Chondrocyte (in vitro differentiated cells): ENCODE measurements around the gene PLEKHH1. TPM values are rescaled to one million over a fixed set of nuclear protein-coding genes. Genes with fewer than 3 reads are reported as not detected.

Experiments used
- DNase-seq: peaks from one replicate; pipeline ENCODE4 v3.0.0; 2021; ENCODE audit warnings: mixed read lengths, low spot score
- H3K27ac Mint-ChIP-seq: one replicate; pipeline ENCODE4 v1.8.0; 2021; ENCODE audit warnings: mild to moderate bottlenecking, moderate library complexity, mixed read lengths; ENCODE audit not compliant: unreplicated experiment
- H3K27me3 Mint-ChIP-seq: 2 replicates; pipeline ENCODE4 v1.8.0; 2021; ENCODE audit warnings: low read depth, mixed read lengths
- H3K36me3 Mint-ChIP-seq: 2 replicates; pipeline ENCODE4 v1.8.0; 2021; ENCODE audit warnings: low read depth, mixed read lengths
- H3K4me1 Mint-ChIP-seq: 2 replicates; pipeline ENCODE4 v1.8.0; 2021; ENCODE audit warnings: low read depth, mild to moderate bottlenecking, mixed read lengths
- H3K4me3 Mint-ChIP-seq: one replicate; pipeline ENCODE4 v1.8.0; 2021; ENCODE audit warnings: mild to moderate bottlenecking, moderate library complexity, mixed read lengths; ENCODE audit not compliant: unreplicated experiment
- H3K9me3 Mint-ChIP-seq: 2 replicates; pipeline ENCODE4 v1.8.0; 2021; ENCODE audit warnings: low read depth, mixed read lengths
- CTCF ChIP-seq: fragments of 200-600 bp; sonication (generic); IDR thresholded peaks from 2 replicates; pipeline ENCODE4 v1.5.0; 2021; ENCODE audit warnings: antibody characterized with exemption, mild to moderate bottlenecking, moderate library complexity
- total RNA-seq: library from RNA; stranded (reverse); gene quantifications from 3 replicates; pipeline ENCODE4 v1.2.1, GENCODE V29; 2021

PLEKHH1 gene
- total RNA-seq, 1 donor from 2014 or later = 2.8 TPM

GRCh38 chr14:67532606-67532997, 488 bp upstream of the PLEKHH1 start:
- H3K4me1 Mint-ChIP-seq = peaks cover 9% of the 10 kb centered on the region
- no peaks in the 10 kb centered on the region for H3K9me3 Mint-ChIP-seq
- no peaks in the 10 kb centered on the region for H3K36me3 Mint-ChIP-seq
- peak overlapping the region; percentile 63 for H3K4me3 Mint-ChIP-seq
- no peak for TF ChIP-seq CTCF
- DNase-seq = no peak
- H3K27me3 Mint-ChIP-seq = peaks cover 4% of the 10 kb centered on the region
- H3K27ac Mint-ChIP-seq = no peak overlapping the region

DNA sequence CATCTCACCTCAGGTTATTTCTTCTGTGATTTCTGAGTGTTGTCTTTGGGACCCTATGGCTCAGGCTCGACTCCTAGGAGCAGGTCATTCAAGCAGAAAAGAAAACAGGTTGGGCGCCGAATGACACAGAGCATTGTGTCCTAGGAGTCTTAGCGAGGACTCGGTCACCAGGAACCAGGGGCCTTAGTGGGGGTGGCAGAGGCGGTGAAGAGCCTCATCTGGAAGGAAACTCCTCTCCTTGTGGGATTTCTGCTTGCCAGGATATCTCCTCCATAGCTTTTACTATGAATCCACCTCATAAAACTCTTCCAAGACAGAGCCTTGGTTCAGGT, 630 bp downstream of the PLEKHH1 start:
- H3K27ac Mint-ChIP-seq = peak overlapping the region; percentile 25
- H3K4me3 Mint-ChIP-seq = peak overlapping the region; percentile 68
- H3K27me3 Mint-ChIP-seq = peaks cover 5% of the 10 kb centered on the region
- no peaks in the 10 kb centered on the region for H3K36me3 Mint-ChIP-seq
- H3K9me3 Mint-ChIP-seq = no peaks in the 10 kb centered on the region
- no peak for TF ChIP-seq CTCF
- DNase-seq = no peak
- peaks cover 9% of the 10 kb centered on the region for H3K4me1 Mint-ChIP-seq

- H3K36me3 Mint-ChIP-seq = no peaks in the 10 kb centered on the region
- H3K9me3 Mint-ChIP-seq = no peaks in the 10 kb centered on the region
- no peak for DNase-seq
- TF ChIP-seq CTCF = no peak
- H3K27ac Mint-ChIP-seq = no peak overlapping the region
- no peak overlapping the region for H3K4me3 Mint-ChIP-seq
- peaks cover 12% of the 10 kb centered on the region for H3K27me3 Mint-ChIP-seq
- H3K4me1 Mint-ChIP-seq = peaks cover 9% of the 10 kb centered on the region
Measured at GRCh38 chr14:67536087-67536486, 3.0 kb downstream of the PLEKHH1 start.

DNA sequence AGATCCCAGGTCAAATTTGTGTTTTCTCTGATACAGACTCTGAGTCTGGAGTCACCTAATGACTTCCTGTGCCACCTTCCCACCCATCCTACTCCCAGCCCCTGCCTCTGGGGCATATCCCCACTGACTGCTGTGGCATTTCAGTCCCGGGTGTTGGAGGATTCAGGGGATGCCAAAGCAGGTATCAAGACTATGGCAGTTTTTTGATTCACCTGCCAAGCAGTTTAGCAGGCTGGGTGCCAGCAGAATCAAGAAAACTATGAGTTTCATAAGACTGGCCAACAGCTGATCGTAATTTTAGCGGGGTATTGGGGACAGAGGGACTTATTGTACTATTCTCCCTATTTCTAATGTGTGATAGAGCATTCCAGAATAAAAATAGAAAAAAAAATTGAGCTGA, 4.6 kb downstream of the PLEKHH1 start:
- Mint-ChIP-seq H3K4me3 (no peak overlapping the region), H3K9me3 (no peaks in the 10 kb centered on the region), H3K36me3 (no peaks in the 10 kb centered on the region), H3K4me1 (peaks cover 4% of the 10 kb centered on the region), H3K27ac (no peak overlapping the region), H3K27me3 (peaks cover 19% of the 10 kb centered on the region)
- no peak for TF ChIP-seq CTCF
- DNase-seq = no peak

DNA sequence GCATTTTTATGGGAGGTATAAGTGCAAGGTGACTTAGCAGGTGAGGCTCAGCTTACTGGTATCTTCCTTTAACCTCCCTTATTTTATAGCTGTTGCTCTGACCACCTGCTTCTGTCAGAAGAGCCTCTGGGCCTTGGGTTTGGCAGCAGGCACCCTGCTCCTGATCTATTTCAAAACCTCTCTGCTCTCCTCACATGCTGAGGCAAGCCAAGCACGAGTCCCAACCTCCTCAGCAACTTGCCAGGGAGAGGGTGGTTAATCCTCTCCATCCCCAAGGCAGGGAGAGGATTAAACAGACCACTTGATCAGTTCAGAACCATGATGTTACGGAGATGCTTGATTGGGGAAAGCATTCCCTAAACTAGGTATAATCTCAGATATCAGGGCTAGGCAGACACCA, 5.4 kb downstream of the PLEKHH1 start:
- peaks cover 19% of the 10 kb centered on the region for H3K27me3 Mint-ChIP-seq

More for the DNA sequence above, 5.4 kb downstream of the PLEKHH1 start:
- TF ChIP-seq CTCF = no peak
- H3K27ac Mint-ChIP-seq = no peak overlapping the region
- DNase-seq = no peak
- peaks cover 4% of the 10 kb centered on the region for H3K4me1 Mint-ChIP-seq
- H3K4me3 Mint-ChIP-seq = no peak overlapping the region
- no peaks in the 10 kb centered on the region for H3K9me3 Mint-ChIP-seq
- H3K36me3 Mint-ChIP-seq = no peaks in the 10 kb centered on the region
